Femur (tissue), 1 donor: Measurements from ENCODE around the gene EFNB2.

ENCODE experiments used
- DNase-seq: peaks from one replicate; pipeline ENCODE4 v3.0.0-alpha.2; 2017

The EFNB2 gene

DNA sequence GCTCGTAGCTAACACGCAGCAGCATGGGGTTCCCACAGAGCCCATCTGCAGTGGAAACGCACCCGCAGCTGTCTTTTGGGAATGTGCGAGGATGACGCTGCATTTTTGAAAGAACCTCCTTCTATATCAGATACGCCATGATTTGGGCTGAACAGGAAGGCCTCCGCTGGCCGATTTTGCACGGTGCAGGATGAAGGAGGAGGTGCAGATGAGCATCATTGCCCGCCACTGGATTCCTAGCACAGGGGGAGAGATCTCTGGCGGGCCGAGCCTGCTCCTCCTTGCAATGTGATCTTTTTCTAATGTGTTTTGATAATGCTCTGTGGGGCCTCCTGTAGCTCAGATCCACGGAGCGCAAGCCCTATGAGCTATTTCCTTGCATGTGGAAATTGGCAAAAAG is 55.5 kb downstream of the EFNB2 start:
- no peak for DNase-seq

DNA sequence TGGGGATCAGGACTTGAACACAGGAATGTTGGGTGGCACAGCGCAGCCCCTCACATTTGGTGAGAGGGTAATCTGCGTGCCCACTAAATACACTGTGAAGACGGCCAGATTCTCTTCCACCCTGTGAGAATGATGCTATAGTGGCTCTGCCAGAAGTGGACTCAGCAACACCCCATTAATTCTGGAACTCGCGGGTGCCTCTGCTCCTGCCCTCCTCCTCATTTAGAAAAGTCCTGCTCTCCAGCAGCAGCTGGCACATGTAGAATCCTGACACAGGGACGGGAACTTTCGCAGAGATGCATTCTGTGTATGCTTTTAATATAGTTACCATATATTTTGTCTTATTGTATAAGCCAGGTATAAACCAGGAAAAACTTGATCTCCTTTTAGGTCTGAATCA is 57.3 kb downstream of the EFNB2 start:
- DNase-seq, result no peak

- no peak for DNase-seq
Observed at GRCh38 chr13:106477303-106477702, 58.2 kb downstream of the EFNB2 start.

DNA sequence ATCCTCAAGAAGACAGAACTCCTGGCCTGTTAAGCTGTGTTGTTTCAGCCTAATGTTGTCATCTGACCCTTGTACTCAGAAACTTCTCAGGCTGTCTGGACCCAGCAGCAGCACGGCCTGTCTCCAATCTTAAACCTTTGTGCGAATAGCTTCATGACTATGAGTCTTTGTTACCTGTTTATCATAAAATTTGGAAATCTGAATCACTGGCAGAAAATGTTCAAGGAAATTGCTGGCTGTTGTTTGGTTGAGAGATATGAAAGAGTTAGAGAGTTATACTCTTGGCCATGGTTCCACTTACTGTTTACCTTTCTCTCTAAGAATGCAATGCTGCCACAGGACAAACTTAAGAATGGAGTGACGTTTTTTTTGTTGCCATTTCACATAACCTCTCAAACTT is 59.6 kb downstream of the EFNB2 start:
- no peak for DNase-seq

- DNase-seq, result no peak
Observed at GRCh38 chr13:106474912-106475311, 60.5 kb downstream of the EFNB2 start.

DNA sequence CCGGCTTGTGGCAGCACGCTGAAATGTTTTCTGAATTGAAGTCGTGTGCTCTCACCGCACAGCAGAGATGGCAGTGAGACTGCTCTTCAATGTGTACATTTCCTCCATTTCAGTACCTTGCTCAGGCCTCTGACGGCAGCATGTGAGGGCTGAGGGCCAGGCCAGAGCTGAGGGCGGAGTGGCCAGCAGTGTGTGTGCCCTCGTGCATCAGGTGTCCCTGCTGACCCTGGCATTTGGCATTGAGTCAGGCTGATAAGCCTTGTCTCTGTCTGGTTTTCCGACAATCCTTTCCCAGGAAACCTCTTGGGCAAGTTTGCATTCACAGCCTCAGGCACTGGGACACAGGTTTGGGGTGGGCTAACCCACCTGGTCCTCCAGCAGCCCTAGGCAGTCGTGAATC is 62.3 kb downstream of the EFNB2 start:
- no peak for DNase-seq

DNA sequence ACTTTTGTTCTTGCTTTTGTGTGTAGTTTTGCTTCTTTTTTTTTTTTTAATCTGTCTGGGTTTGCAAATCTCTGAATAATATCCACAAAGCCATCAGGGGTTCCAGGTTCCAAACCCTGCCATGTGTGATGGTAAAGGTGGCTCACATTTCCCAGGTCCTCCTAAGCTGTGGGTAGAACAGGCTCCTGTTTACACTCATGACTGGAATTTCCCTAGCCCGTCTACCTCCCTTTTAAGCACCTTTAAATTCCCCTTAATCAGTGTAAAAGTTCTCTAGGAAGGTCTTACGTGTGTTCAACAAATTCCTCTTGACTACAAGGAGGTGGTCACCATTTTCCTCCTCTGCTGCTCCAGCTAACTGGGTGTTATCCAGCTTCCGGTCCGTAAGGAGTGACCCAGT is 62.8 kb downstream of the EFNB2 start:
- no peak for DNase-seq

GRCh38 chr13:106471957-106472543 is 63.4 kb downstream of the EFNB2 start:
- no peak for DNase-seq

DNA sequence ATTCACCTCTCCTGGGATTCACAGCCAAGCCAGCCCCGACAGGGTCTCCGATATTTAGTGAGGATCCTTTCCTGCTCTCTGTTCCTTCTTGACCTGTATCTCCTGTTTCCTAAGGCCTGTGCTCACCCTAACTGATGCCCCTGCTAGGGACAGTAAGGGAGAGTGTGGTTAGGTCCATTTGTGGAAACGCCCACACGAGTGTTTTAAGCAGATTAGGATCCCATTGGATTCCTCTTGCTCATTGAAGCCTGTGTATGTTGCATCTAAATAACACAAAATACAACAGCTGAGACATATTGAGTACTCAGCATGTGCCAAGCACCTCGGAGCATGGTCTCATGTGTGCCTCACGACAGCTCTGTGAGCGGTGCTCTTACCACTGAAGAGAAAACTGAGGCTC is 64.9 kb downstream of the EFNB2 start:
- DNase-seq, result no peak

DNA sequence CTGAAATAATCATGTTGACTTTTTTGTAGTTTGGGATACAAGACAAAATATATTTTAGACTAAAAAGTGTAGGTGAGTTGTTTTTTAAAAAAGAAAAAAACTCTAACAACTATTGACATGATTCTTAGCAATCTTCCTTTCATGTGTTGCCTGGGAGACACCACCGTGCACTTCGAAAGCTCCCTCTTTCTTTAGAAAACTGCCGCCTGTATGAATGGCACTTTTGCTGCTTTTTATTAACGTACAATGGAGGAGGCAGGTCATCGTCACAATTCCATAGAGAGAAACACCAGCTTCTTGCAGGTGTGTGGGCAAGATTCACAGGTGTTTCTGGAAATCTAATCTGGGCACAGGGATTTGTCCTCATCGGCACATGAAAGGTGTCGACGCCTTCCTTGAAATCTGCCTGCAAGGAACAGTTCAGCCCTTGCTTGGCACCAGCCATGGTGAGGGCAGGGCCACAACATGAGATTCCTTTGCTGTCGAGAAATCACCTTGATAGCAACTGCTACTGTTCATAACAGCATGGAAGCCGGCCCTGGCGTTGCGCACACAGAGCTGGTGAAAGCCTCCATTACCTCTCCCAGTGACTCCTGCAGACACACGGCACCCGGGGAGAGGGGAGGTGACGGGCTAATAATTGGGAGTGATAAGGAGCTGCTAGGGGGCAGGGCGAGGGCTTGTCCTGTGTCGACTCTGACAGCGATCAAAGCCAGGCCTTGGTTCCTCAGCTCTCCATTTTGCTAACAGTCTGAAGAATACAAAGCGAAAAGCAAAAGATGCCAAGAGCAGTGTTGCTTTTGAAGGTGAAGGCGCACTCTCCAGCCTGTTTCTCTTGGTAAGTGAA is 66.5 kb downstream of the EFNB2 start:
- DNase-seq, result no peak

- no peak for DNase-seq
Observed at GRCh38 chr13:106468207-106468606, 67.3 kb downstream of the EFNB2 start.

- DNase-seq, result no peak
Observed at GRCh38 chr13:106467427-106468122, 67.9 kb downstream of the EFNB2 start.

- DNase-seq, result no peak
Observed at GRCh38 chr13:106466691-106467426, 68.6 kb downstream of the EFNB2 start.

- DNase-seq, result peak; percentile 57
Observed at GRCh38 chr13:106464076-106464475, 71.4 kb downstream of the EFNB2 start.

DNA sequence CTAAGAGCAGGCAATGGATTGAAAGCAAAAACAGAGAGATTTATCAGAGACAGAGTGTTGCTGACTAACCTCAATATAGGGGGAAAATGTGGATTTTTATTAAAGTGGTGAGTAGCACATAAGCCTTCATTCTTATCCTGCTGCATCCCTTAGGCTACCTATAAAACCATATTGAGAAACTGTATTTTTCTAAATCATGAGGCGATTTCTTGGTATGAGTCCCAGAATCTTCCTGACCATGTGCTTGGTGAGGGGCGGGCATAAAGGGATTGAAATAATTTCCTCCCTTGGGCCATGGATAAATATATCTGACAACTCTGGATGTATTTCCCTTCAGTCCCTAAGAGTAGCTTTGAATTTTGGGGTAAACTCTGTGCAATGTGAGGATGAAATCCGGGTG is 72.8 kb downstream of the EFNB2 start:
- DNase-seq, result no peak

GRCh38 chr13:106455777-106456176 is 79.7 kb downstream of the EFNB2 start:
- no peak for DNase-seq

GRCh38 chr13:106455190-106455589 is 80.3 kb downstream of the EFNB2 start:
- no peak for DNase-seq

- no peak for DNase-seq
Observed at GRCh38 chr13:106453101-106453500, 82.4 kb downstream of the EFNB2 start.

GRCh38 chr13:106450991-106451390 is 84.5 kb downstream of the EFNB2 start:
- DNase-seq, result no peak

- DNase-seq, result no peak
Observed at GRCh38 chr13:106449096-106449495, 86.4 kb downstream of the EFNB2 start.

GRCh38 chr13:106445996-106446395 is 89.5 kb downstream of the EFNB2 start:
- no peak for DNase-seq

GRCh38 chr13:106443607-106444322 is 91.7 kb downstream of the EFNB2 start:
- DNase-seq, result no peak

GRCh38 chr13:106440866-106441265 is 94.6 kb downstream of the EFNB2 start:
- DNase-seq, result no peak
